Stimulated activated CD4-positive, alpha-beta T cell treated with anti-CD3 and anti-CD28 coated beads, Interleukin-15, amount 100 ng/mL, for 1 hour (primary cell): ENCODE data around the gene GFM1.
A peak's percentile ranks its signal among the peaks of the same experiment; 100 is the strongest.
"Not testable (repeated sequence)": the region's sequence is repeated elsewhere in the genome, so short reads cannot be mapped to it uniquely, and the experiment has no call there.

Experiments
- DNase-seq, 2 donors: peaks; one replicate each; pipeline ENCODE4 v3.0.0-alpha.2; 2020; ENCODE audit warnings: low read depth in 1 of 2, low spot score in 1 of 2

GFM1 gene

GRCh38 chr3:158672215-158673176, 28.2 kb downstream of the GFM1 start, which contains the start of gene LXN:
Gene LXN (minus strand): TSS chr3:158672648. CDS start chr3:158672478, 170 bp downstream.
- DNase-seq = peak; percentile 50 to 60

- no peak for DNase-seq
Observed at GRCh38 chr3:158678687-158679086, 34.4 kb downstream of the GFM1 start.

- DNase-seq = no peak
Observed at GRCh38 chr3:158679547-158680000, 35.2 kb downstream of the GFM1 start.

GRCh38 chr3:158680861-158681260, 36.5 kb downstream of the GFM1 start:
- DNase-seq = no peak

- DNase-seq = no peak
Observed at GRCh38 chr3:158683230-158683962, 39.1 kb downstream of the GFM1 start.

GRCh38 chr3:158685159-158685558, 40.8 kb downstream of the GFM1 start:
- no peak for DNase-seq

- not testable (repeated sequence) for DNase-seq
Observed at GRCh38 chr3:158693866-158694456, 49.6 kb downstream of the GFM1 start.

GRCh38 chr3:158696618-158697017, 52.3 kb downstream of the GFM1 start:
- no peak for DNase-seq

GRCh38 chr3:158700559-158700958, 56.2 kb downstream of the GFM1 start:
- DNase-seq = no peak

GRCh38 chr3:158701420-158702065, 57.2 kb downstream of the GFM1 start:
- DNase-seq = no peak

GRCh38 chr3:158702815-158703481, 58.6 kb downstream of the GFM1 start:
- no peak for DNase-seq

GRCh38 chr3:158703566-158703965, 59.2 kb downstream of the GFM1 start:
- DNase-seq = no peak

- no peak for DNase-seq
Observed at GRCh38 chr3:158709666-158710083, 65.3 kb downstream of the GFM1 start.

GRCh38 chr3:158710601-158711000, 66.3 kb downstream of the GFM1 start:
- DNase-seq = no peak

GRCh38 chr3:158711886-158712285, 67.6 kb downstream of the GFM1 start:
- no peak for DNase-seq

GRCh38 chr3:158712443-158712842, 68.1 kb downstream of the GFM1 start:
- no peak for DNase-seq

- DNase-seq = no peak
Observed at GRCh38 chr3:158713094-158713499, 68.8 kb downstream of the GFM1 start.

- no peak for DNase-seq
Observed at GRCh38 chr3:158717576-158717975, 73.2 kb downstream of the GFM1 start.

- DNase-seq = no peak
Observed at GRCh38 chr3:158718490-158719170, 74.3 kb downstream of the GFM1 start.

- no peak for DNase-seq
Observed at GRCh38 chr3:158722108-158722507, 77.8 kb downstream of the GFM1 start.
